ENCODE data around the gene ST6GALNAC4. TPM values are rescaled to one million over a fixed set of nuclear protein-coding genes. Genes with fewer than 3 reads are reported as not detected.

Gene ST6GALNAC4
- total RNA-seq, 1 experiment from 2014 or later, result 25.7 TPM

- H3K4me1 Mint-ChIP-seq, result peaks cover 16% of the 10 kb centered on the region
- ATAC-seq (no peak), DNase-seq (ENCODE audit: low spot score) (no peak)
- H3K9me3 Mint-ChIP-seq, result no peaks in the 10 kb centered on the region
- H3K4me3 Mint-ChIP-seq, result no peak overlapping the region
- H3K27ac Mint-ChIP-seq, result no peak overlapping the region
- TF ChIP-seq IRF2 (CRISPR knock-in tag; IDR thresholded peaks at IDR 0.05; ENCODE audit: borderline replicate concordance, low read depth), result no peak
- no peak for TF ChIP-seq NR2C2 (CRISPR knock-in tag; IDR thresholded peaks at IDR 0.05)
- TF ChIP-seq FOXK1 (CRISPR knock-in tag; IDR thresholded peaks at IDR 0.05), result no peak
- TF ChIP-seq IRF1 (CRISPR knock-in tag; IDR thresholded peaks at IDR 0.05), result no peak
- no peak for TF ChIP-seq E2F5 (CRISPR knock-in tag; IDR thresholded peaks at IDR 0.05)
- TF ChIP-seq AR (CRISPR knock-in tag; IDR thresholded peaks at IDR 0.05), result no peak
- TF ChIP-seq OVOL2 (CRISPR knock-in tag; IDR thresholded peaks at IDR 0.05; ENCODE audit: borderline replicate concordance), result no peak
- no peak for TF ChIP-seq RELA (CRISPR knock-in tag; IDR thresholded peaks at IDR 0.05; ENCODE audit: borderline replicate concordance)
- no peak for TF ChIP-seq MAX (CRISPR knock-in tag; IDR thresholded peaks at IDR 0.05)
- no peak for TF ChIP-seq NFATC4 (CRISPR knock-in tag; IDR thresholded peaks at IDR 0.05)
- no peak for TF ChIP-seq SMAD4 (CRISPR knock-in tag; IDR thresholded peaks at IDR 0.05)
- no peak for TF ChIP-seq PREB (CRISPR knock-in tag; IDR thresholded peaks at IDR 0.05; ENCODE audit: borderline replicate concordance)
- TF ChIP-seq ZBTB43 (CRISPR knock-in tag; IDR thresholded peaks at IDR 0.05), result no peak
- no peak for TF ChIP-seq ZNF671 (CRISPR knock-in tag; IDR thresholded peaks at IDR 0.05)
- TF ChIP-seq STAT6 (CRISPR knock-in tag; conservative IDR thresholded peaks at IDR 0.05; ENCODE audit: low read depth), result no peak
- TF ChIP-seq ATF2 (CRISPR knock-in tag; IDR thresholded peaks at IDR 0.05; ENCODE audit: borderline replicate concordance, low read depth), result no peak
- no peak for TF ChIP-seq ATF3 (CRISPR knock-in tag; conservative IDR thresholded peaks at IDR 0.05)
- no peak for TF ChIP-seq EMX1 (CRISPR knock-in tag; IDR thresholded peaks at IDR 0.05)
- H3K27me3 Mint-ChIP-seq (ENCODE audit: low read depth), result no peaks in the 10 kb centered on the region
- H3K36me3 Mint-ChIP-seq, result peaks cover 30% of the 10 kb centered on the region
- POLR2A ChIA-PET, result interaction anchor here (0.6 to 1.3 kb wide), 3 partner anchors 12 to 274 kb away, joined by 3 to 4 read pairs (median 4); no protein-coding TSS in a partner anchor
- CTCF ChIA-PET, result interaction anchor here (1.0 to 2.2 kb wide), 7 partner anchors 16 to 382 kb away, joined by 3 to 12 read pairs (median 4); partner anchors contain the start of genes ST6GALNAC4 and TOR2A
These were observed 31.1 kb downstream of the ST6GALNAC4 start for GRCh38 chr9:127885508-127886281.

Measured in WTC11 (cell line).